PC-9 (cell line): ENCODE data around the gene TRAM2.

Experiments used
- CTCF ChIP-seq: fragments of 200-600 bp; sonication (generic); conservative IDR thresholded peaks from 2 replicates; pipeline ENCODE4 v1.6.1; 2017; ENCODE audit warnings: mixed run types, antibody characterized with exemption, mild to moderate bottlenecking, moderate library complexity
- EZH2 ChIP-seq: fragments of 200-600 bp; sonication (generic); IDR thresholded peaks from 2 replicates; pipeline ENCODE4 v1.8.0; 2017; ENCODE audit warnings: antibody characterized with exemption, low read depth

- TF ChIP-seq CTCF: no peak
- no peak for TF ChIP-seq EZH2
Measured at GRCh38 chr6:52534363-52534762, 42.5 kb downstream of the TRAM2 start.
